Measurements from ENCODE around the gene SLC26A9.

SLC26A9 gene

DNA sequence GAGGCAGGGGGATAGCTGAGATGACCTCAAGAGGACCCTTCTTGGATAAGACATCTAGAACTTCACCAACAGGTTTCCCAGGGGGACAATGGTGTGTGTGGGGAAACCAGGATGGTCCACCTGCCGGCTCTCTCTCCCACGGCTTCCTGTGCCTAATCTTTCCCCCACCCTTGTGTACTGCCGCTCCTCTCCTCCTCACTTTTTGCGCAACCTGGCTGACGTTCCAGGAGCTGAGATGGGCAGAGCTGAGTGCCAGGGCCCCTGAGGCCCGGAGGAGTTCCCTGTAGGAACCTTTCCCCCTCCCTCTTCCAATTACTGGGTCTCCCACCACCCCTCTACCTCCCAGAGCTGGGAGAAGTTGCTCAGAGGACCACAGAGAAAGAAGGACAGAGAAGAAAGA lies 6.9 kb downstream of the SLC26A9 start:
- no peak for TF ChIP-seq POLR2AphosphoS5 (IDR thresholded peaks at IDR 0.05; ENCODE audit: low read depth, low read length)
- no peak for TF ChIP-seq TAF1 (IDR thresholded peaks at IDR 0.05; ENCODE audit: borderline replicate concordance, insufficient read depth, low read length)

DNA sequence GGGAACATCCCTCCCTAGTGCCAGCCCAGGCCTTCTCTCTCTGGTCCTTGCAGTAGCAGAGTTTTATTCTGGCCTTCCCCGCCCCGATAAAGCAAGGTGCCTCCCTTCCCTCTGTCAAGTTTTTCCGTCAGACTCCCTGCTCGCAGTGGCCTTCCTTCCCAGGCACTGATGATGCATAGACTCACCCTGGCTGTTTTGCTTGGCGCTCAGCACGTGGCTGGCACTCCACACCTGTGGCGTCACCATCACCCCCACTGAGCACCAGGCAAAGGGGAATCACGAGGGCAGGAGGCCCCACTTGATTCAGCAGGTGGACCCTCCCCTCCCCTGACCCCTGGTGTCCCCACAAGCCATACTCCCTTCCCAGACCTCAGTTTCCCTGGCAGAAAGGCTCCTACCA lies 7.4 kb downstream of the SLC26A9 start:
- TF ChIP-seq, protein P1, sequence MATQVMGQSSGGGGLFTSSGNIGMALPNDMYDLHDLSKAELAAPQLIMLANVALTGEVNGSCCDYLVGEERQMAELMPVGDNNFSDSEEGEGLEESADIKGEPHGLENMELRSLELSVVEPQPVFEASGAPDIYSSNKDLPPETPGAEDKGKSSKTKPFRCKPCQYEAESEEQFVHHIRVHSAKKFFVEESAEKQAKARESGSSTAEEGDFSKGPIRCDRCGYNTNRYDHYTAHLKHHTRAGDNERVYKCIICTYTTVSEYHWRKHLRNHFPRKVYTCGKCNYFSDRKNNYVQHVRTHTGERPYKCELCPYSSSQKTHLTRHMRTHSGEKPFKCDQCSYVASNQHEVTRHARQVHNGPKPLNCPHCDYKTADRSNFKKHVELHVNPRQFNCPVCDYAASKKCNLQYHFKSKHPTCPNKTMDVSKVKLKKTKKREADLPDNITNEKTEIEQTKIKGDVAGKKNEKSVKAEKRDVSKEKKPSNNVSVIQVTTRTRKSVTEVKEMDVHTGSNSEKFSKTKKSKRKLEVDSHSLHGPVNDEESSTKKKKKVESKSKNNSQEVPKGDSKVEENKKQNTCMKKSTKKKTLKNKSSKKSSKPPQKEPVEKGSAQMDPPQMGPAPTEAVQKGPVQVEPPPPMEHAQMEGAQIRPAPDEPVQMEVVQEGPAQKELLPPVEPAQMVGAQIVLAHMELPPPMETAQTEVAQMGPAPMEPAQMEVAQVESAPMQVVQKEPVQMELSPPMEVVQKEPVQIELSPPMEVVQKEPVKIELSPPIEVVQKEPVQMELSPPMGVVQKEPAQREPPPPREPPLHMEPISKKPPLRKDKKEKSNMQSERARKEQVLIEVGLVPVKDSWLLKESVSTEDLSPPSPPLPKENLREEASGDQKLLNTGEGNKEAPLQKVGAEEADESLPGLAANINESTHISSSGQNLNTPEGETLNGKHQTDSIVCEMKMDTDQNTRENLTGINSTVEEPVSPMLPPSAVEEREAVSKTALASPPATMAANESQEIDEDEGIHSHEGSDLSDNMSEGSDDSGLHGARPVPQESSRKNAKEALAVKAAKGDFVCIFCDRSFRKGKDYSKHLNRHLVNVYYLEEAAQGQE (IDR thresholded peaks at IDR 0.05; ENCODE audit: insufficient read depth in 1 of 2, low read depth in 2 of 2, low read length in 2 of 2) = no peak
- TF ChIP-seq TAF1 (IDR thresholded peaks at IDR 0.05; ENCODE audit: borderline replicate concordance, insufficient read depth, low read length) (no peak), SIN3A (IDR thresholded peaks at IDR 0.05; ENCODE audit: borderline replicate concordance, insufficient read depth, low read length) (no peak), POLR2AphosphoS5 (IDR thresholded peaks at IDR 0.05; ENCODE audit: low read depth, low read length) (no peak), FOXP2 (optimal IDR thresholded peaks at IDR 0.05; ENCODE audit: borderline replicate concordance, extremely low read depth, extremely low read length, insufficient read depth) (no peak)

DNA sequence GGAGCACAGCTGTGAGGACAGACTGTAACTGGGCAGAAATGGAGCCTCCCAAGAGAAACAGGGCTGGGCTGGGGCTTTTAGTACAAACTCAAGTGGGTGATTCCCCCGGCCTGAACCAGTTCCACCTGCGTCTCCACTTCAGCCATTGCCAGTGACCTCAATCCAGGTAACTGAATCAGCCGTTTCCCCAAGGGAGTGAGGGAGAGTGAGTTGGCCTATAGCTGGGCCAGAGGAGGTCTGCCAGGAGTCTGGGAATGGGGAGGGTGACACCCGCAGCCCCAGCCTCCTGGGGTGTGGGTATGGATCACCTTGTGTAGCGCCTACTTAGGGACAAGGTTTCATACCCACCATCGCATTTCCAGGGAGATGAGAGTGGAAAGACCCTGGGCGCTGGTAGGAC lies 8.5 kb downstream of the SLC26A9 start:
- TF ChIP-seq, protein P1 (IDR thresholded peaks at IDR 0.05; ENCODE audit: insufficient read depth in 1 of 2, low read depth in 2 of 2, low read length in 2 of 2) = no peak
- TF ChIP-seq SIN3A (IDR thresholded peaks at IDR 0.05; ENCODE audit: borderline replicate concordance, insufficient read depth, low read length) = no peak
- TF ChIP-seq FOXP2 (optimal IDR thresholded peaks at IDR 0.05; ENCODE audit: borderline replicate concordance, extremely low read depth, extremely low read length, insufficient read depth) = no peak
- no peak for TF ChIP-seq POLR2AphosphoS5 (IDR thresholded peaks at IDR 0.05; ENCODE audit: low read depth, low read length)
- no peak for TF ChIP-seq TAF1 (IDR thresholded peaks at IDR 0.05; ENCODE audit: borderline replicate concordance, insufficient read depth, low read length)

DNA sequence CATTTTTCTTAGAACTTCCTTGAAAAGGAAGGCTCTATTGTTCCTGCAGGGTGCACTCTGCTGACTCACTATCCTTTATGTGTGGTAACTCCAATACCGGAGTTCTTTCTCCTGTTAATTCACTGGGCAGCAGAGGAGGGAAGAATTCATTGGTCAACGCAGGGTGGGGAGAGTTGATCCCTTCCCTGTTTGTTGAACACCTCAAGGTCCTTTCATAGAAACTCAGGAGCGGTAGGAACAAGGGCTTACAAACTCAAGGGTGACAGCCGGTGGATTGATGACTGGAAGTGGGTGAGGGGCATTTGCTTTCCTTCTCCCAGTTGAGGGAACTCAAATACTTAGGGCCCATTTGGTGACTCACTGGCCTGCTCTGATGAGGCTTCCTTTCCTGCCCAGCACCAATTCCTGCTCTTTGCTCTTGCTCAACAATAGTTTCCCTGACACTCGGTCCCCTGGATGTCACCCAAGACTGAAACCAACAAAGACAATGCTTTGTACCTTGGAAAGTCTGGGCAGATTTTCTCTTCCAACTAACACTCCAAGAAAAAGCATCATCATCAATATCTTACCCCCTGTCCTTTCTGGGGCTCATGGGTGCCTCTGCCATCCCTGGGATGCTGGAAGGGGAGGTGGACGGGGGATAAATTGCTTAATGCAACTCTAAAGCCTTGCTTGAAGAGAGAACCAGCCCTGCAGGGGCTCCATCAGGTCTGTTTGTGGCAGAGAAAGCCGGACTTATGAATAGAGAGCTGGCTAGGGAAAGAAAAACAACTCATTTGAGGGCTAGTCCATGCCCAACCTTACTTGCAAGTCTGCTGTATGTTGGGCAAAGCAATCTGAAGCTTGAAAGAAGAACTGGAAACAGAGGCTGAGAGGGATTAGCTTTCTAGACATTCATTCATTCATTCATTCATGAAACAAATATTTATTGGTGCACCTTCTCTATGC lies 9.3 kb downstream of the SLC26A9 start:
- TF ChIP-seq FOXP2 (optimal IDR thresholded peaks at IDR 0.05; ENCODE audit: borderline replicate concordance, extremely low read depth, extremely low read length, insufficient read depth) (no peak), TAF1 (IDR thresholded peaks at IDR 0.05; ENCODE audit: borderline replicate concordance, insufficient read depth, low read length) (no peak), SIN3A (IDR thresholded peaks at IDR 0.05; ENCODE audit: borderline replicate concordance, insufficient read depth, low read length) (no peak), POLR2AphosphoS5 (IDR thresholded peaks at IDR 0.05; ENCODE audit: low read depth, low read length) (no peak)
- TF ChIP-seq, protein P1 (IDR thresholded peaks at IDR 0.05; ENCODE audit: insufficient read depth in 1 of 2, low read depth in 2 of 2, low read length in 2 of 2) = no peak

DNA sequence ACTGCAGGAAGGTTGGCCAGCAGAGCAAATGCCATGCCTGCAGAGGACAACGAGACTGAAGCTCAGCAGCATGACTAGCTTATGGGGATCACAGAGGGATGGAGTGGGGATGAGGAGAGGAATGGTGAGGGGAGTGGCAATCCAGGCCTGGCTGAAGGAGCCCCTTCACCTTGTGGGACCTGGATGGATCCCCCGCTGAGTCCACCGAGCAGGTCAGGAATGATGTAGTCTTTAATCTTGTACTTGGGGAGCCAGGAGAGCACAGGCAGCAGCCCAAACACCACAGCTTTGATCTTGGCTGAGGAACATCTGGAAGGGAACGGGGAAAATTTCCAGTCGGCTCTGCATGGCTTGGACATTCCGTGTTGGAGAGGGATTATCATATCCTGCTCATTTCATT lies 10.5 kb downstream of the SLC26A9 start:
- TF ChIP-seq SIN3A (IDR thresholded peaks at IDR 0.05; ENCODE audit: borderline replicate concordance, insufficient read depth, low read length) (no peak), TAF1 (IDR thresholded peaks at IDR 0.05; ENCODE audit: borderline replicate concordance, insufficient read depth, low read length) (no peak), POLR2AphosphoS5 (IDR thresholded peaks at IDR 0.05; ENCODE audit: low read depth, low read length) (no peak), FOXP2 (optimal IDR thresholded peaks at IDR 0.05; ENCODE audit: borderline replicate concordance, extremely low read depth, extremely low read length, insufficient read depth) (no peak)
- TF ChIP-seq, protein P1 (IDR thresholded peaks at IDR 0.05; ENCODE audit: insufficient read depth in 1 of 2, low read depth in 2 of 2, low read length in 2 of 2) = no peak

Data from PFSK-1 (cell line).